Epithelial cell of proximal tubule (primary cell): ENCODE data around the gene LLGL2. TPM values are rescaled to one million over a fixed set of nuclear protein-coding genes. Genes with fewer than 3 reads are reported as not detected.

Source experiments
- DNase-seq: peaks from one replicate; pipeline ENCODE4 v3.0.0-alpha.2; 2011; ENCODE audit warnings: low read depth
- H3K4me3 ChIP-seq: 2 replicates; pipeline ENCODE4 v1.5.1; 2011; ENCODE audit warnings: low read depth, mild to moderate bottlenecking, low read length
- total RNA-seq: library from RNA; depleted of rRNA; stranded (reverse); fragments of >200 nt; gene quantifications from 2 replicates; pipeline ENCODE4 v1.2.3, GENCODE V29; 2015
- TF ChIP-seq, protein P1 (sequence below): conservative IDR thresholded peaks from 2 replicates; pipeline ENCODE4 v1.5.1; 2012; ENCODE audit warnings: low read depth, mild to moderate bottlenecking, low read length

LLGL2 gene
- total RNA-seq, 1 donor from 2014 or later = 64.7 TPM

- no peak overlapping the region for H3K4me3 ChIP-seq
- TF ChIP-seq, protein P1, sequence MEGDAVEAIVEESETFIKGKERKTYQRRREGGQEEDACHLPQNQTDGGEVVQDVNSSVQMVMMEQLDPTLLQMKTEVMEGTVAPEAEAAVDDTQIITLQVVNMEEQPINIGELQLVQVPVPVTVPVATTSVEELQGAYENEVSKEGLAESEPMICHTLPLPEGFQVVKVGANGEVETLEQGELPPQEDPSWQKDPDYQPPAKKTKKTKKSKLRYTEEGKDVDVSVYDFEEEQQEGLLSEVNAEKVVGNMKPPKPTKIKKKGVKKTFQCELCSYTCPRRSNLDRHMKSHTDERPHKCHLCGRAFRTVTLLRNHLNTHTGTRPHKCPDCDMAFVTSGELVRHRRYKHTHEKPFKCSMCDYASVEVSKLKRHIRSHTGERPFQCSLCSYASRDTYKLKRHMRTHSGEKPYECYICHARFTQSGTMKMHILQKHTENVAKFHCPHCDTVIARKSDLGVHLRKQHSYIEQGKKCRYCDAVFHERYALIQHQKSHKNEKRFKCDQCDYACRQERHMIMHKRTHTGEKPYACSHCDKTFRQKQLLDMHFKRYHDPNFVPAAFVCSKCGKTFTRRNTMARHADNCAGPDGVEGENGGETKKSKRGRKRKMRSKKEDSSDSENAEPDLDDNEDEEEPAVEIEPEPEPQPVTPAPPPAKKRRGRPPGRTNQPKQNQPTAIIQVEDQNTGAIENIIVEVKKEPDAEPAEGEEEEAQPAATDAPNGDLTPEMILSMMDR = no peak
- DNase-seq = no peak
Observed at GRCh38 chr17:75493476-75494129, 31.9 kb upstream of the LLGL2 start.

DNA sequence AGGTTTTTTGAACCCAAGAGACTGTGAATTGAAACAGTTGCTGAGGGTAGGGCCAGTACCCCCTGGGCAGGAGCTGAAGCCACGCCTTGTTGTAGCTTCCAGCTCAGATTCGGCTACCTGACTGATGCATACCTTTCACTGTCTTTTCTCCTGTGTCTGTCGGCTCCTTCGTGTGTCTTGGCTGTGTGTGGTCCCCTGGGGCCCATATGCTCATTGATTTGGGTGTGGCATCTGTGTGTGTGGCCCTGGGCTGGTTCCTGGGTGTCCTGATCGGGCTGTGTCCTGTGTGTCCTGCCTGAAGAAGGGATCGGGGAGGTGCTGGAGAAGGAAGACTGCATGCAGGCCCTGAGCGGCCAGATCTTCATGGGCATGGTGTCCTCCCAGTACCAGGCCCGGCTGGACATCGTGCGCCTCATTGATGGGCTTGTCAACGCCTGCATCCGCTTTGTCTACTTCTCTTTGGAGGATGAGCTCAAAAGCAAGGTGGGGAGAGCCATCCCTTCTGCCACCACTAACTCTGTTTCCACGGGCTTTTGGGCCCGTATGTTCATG, 31.1 kb upstream of the LLGL2 start:
- no peak overlapping the region for H3K4me3 ChIP-seq
- TF ChIP-seq, protein P1 = no peak
- no peak for DNase-seq

- no peak for DNase-seq
- H3K4me3 ChIP-seq = no peak overlapping the region
- TF ChIP-seq, protein P1 = no peak
Observed at GRCh38 chr17:75496005-75496404, 29.5 kb upstream of the LLGL2 start.

- TF ChIP-seq, protein P1 = no peak
- no peak overlapping the region for H3K4me3 ChIP-seq
- no peak for DNase-seq
Observed at GRCh38 chr17:75498039-75498725, 27.3 kb upstream of the LLGL2 start.

DNA sequence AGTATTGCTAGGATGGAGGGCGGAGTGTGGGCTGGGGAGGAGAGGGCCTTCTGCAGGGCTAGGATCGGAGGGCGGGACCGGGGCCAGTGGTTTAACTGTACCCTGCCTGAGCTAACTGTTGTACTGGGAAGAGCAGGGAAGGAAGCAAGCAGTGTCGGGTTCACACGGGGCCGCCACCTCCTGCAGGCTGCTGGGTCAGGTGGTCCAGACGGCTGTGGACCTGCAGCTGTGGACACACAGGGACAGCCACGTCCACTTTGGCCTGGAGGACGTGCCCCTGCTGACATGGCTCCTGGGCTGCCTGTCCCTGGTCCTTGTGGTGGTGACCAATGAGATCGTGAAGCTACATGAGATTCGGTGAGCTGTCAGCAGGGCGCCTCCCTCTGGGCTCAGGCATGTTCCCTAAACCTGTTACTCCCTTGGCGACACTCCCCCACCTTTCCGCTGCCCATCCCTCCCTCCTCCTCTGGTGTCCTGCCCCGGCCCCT, 26.7 kb upstream of the LLGL2 start:
- TF ChIP-seq, protein P1 = no peak
- no peak overlapping the region for H3K4me3 ChIP-seq
- no peak for DNase-seq

GRCh38 chr17:75499313-75500022, 26.0 kb upstream of the LLGL2 start:
- DNase-seq = no peak
- no peak overlapping the region for H3K4me3 ChIP-seq
- TF ChIP-seq, protein P1 = no peak
